ENCODE results near the gene SLAMF6.

The SLAMF6 gene

GRCh38 chr1:160460683-160461287 lies 62.3 kb downstream of the SLAMF6 start:
- no peak for DNase-seq

GRCh38 chr1:160460214-160460642 lies 62.8 kb downstream of the SLAMF6 start:
- no peak for DNase-seq

GRCh38 chr1:160459687-160460086 lies 63.4 kb downstream of the SLAMF6 start:
- DNase-seq: no peak

- no peak for DNase-seq
Measured at GRCh38 chr1:160459056-160459455, 64.0 kb downstream of the SLAMF6 start.

- DNase-seq: no peak
Measured at GRCh38 chr1:160455153-160455517, 67.9 kb downstream of the SLAMF6 start.

DNA sequence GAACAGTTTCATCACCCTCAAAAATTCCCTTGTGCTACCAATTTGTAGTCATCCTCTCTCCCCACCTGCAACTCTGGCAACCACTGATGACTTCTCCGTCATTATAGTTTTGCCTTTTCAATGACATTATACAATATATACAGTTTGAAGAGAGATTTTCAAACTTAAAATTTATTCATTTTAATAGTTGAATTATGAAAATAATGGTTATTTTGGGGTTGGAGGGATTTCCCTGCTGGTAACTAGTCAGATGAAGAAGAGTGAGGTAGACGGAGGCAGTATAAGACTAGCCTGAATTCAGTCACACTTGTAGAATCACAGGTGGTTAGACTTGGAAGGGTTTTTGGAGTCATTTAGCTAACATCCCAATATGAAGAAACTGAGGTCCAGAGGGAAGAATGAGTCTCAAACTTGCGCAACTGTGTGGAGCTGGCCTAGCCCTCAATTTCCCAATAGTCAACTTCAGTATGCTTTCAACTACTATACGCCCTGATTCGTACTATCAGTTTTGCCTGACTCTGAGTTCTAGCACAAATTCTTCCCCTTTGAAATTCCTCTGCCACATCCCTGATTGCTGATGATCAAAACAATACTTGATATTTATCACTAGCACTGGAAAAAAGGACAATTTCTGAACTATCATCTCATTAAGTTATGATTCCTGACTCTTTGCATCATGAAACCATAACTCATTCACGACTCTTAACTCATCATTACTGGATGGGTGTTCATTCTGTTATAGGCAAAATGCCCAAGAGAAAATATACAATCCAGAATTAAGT lies 68.5 kb downstream of the SLAMF6 start:
- DNase-seq: no peak

- no peak for DNase-seq
Measured at GRCh38 chr1:160453443-160453842, 69.6 kb downstream of the SLAMF6 start.

DNA sequence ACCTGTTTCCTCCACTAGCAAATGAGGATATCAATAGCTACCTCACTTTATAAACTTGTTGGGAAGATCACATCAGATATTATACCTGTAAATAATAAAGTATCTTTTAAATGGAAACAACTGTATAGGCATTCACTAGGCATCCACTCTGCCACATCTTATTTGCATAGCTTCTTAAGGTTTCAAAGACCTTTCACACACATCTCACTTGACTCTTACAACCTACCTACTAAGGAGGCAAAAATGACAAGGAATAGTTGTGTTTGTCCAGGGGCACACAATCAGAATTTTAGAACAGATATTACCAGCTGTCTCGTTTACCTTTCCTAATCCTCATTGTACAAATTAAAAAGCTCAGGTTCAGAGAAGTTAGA lies 71.2 kb downstream of the SLAMF6 start:
- DNase-seq: no peak

DNA sequence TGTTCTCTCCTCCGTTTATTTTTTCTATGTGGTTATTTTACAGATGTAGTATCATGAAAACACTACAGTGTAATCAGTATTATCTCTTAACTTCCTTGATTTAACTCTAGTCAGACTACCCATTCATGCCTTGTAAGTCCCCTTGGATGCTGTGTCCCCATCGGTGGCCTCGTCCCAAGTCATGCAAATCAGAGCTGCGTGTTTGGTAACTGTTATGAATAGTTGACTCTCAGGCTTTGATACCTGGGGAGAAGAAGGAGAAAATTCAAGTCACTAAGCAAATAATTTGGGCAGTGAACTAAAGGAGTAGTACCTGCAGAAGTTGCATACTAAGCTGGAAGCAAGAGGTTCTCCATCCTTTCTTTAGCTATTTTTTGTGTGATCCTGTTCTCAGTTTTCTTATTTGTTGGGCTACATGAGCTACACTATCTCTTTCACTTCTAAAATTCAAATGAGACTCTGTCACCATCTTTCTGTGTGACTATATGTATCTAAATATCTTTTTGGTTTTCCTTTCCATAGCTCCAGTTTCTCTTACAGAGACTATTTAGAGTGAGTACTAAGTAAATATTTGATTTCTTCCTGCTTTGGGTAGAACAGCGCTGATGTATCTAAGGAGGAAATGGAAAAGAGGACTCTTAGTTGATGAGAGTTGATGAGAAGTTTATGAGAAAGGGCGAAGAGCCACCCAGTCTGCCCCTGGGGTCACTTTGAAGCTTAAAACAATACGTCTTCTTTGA lies 71.8 kb downstream of the SLAMF6 start:
- DNase-seq: no peak

- DNase-seq: no peak
Measured at GRCh38 chr1:160449494-160449893, 73.6 kb downstream of the SLAMF6 start.

GRCh38 chr1:160446945-160447600 lies 76.0 kb downstream of the SLAMF6 start:
- DNase-seq: no peak

GRCh38 chr1:160439718-160440117 lies 83.3 kb downstream of the SLAMF6 start:
- DNase-seq: no peak

DNA sequence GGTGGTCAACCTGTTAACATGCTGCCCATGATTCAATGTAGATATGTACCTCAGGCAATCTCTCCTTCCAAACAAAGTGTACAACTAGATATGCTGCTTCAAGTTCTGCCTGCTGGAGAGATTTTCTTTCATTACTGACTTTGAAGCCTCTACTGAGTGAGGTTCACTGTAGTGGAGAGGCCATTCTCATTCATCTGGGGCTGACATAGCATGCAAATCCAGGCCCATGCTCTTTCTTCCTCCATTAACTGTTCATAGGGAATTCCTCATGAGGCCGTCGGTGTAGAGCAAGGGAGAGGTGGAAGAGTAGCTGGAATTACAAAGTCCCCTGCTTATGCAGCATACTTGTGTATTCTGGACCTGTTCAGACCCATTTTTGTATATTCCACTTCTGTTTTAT lies 84.1 kb downstream of the SLAMF6 start:
- no peak for DNase-seq

DNA sequence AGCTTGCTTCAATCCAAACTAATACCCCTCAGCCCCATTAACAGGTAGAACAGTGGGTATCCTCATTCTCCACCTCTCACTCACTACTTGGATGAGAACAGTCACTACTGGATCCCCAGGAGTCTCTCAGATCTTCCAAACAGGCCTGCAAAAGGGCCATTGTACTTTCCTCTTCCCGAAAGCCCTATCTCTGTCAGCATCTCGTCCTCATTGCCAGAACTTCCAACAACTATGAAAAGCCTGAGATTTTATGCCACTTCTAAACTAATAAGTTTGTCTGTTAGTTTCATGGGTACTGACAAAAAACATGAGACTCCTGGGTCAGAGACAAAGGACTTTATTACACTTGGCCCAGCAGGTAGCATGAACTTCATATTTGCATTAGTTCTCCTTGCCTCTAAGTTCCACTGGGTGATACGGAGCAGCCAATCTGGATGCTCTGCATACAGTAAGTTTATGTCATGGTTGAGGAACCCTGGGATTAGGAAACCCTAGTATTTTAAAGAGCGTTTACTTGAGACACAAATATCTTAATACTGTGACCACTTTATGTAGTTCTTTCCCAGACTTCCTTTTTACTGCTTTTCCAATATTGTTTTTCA lies 84.6 kb downstream of the SLAMF6 start:
- no peak for DNase-seq

- no peak for DNase-seq
Measured at GRCh38 chr1:160437432-160438316, 85.4 kb downstream of the SLAMF6 start.

GRCh38 chr1:160436966-160437365 lies 86.1 kb downstream of the SLAMF6 start:
- no peak for DNase-seq
